Erythroblast (primary cell): ENCODE results near the gene PIANP.

Source experiments
- GATA1 ChIP-seq: IDR thresholded peaks from 2 replicates; pipeline ENCODE4 v1.6.1; 2011; ENCODE audit warnings: low read depth, mild to moderate bottlenecking, control low read depth, low read length, moderate library complexity
- POLR2A ChIP-seq: IDR thresholded peaks from 2 replicates; pipeline ENCODE4 v1.6.1; 2011; ENCODE audit warnings: mild to moderate bottlenecking, low read length

DNA sequence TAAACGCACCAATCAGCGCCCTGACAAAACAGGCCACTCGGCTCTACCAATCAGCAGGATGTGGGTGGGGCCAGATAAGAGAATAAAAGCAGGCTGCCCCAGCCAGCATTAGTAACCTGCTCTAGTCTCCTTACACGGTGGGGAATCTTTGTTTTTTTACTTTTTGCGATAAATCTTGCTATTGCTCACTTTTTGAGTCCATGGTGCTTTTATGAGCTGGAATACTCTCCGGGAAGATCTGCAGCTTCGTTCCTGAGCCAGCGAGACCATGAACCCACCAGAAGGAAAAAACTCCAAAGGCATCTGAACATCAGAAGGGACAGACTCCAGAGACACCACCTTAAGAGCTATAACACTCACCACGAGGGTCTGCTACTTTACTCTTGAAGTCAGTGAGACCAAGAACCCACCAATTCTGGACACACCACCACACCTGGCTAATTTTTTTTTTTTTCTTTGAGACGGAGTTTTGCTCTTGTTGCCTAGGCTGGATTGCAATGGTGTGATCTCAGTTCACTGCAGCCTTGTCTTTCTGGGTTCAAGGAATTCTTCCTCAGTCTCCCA is 16.3 kb upstream of the PIANP start:
- TF ChIP-seq POLR2A (no peak), GATA1 (no peak)
